Psoas muscle (tissue), 8 donors: ENCODE data around the gene NOL6. TPM values are rescaled to one million over a fixed set of nuclear protein-coding genes. Genes with fewer than 3 reads are reported as not detected.
"Not testable (repeated sequence)": the region's sequence is repeated elsewhere in the genome, so short reads cannot be mapped to it uniquely, and the experiment has no call there.

Experiments
- ATAC-seq, 4 donors: fragments of 200-7000 bp; cut with Tn5 transposase; one replicate each; pipeline ENCODE4 v1.9.1; 2020; ENCODE audit warnings: moderate library complexity in 3 of 4, mild to moderate bottlenecking in 2 of 4
- DNase-seq, 2 donors: peaks; one replicate each; pipeline ENCODE4 v3.0.0-alpha.2; 2020
- H3K27ac ChIP-seq: fragments of 200-600 bp; one replicate; pipeline ENCODE4 v1.8.0; 2022
- H3K27me3 ChIP-seq, 3 donors: fragments of 200-600 bp in 1 of 3; one replicate each; pipeline versions ENCODE4 v1.6.1 to v1.8.0; 2013 to 2022; ENCODE audit warnings: low read length in 2 of 3, mild to moderate bottlenecking in 2 of 3, moderate library complexity in 1 of 3; ENCODE audit not compliant: insufficient read depth in 3 of 3
- H3K36me3 ChIP-seq, 2 donors: fragments of 200-600 bp in 1 of 2; one replicate each; pipeline versions ENCODE4 v1.6.1 to v1.8.0; 2013 to 2022; ENCODE audit warnings: low read depth in 1 of 2, mild to moderate bottlenecking in 1 of 2, moderate library complexity in 1 of 2; ENCODE audit not compliant: insufficient read depth in 1 of 2
- H3K4me1 ChIP-seq: fragments of 200-600 bp; one replicate; pipeline ENCODE4 v1.8.0; 2022
- H3K4me3 ChIP-seq: fragments of 200-600 bp; one replicate; pipeline ENCODE4 v1.8.0; 2022; ENCODE audit warnings: mild to moderate bottlenecking
- H3K9me3 ChIP-seq: fragments of 200-600 bp; one replicate; pipeline ENCODE4 v1.8.0; 2022
- WGBS, 3 donors: extraction: QIAGEN DNeasy Blood & Tissue Kit; methylation state at CpG; one replicate each; pipeline versions ENCODE4 v1.1.6 to v1.1.7; 2013; 5-methylcytosine and 5-hydroxymethylcytosine counted together
- intact Hi-C, 2 donors: fragments of 100-400 bp; cut with DNase I; formaldehyde crosslinking; loops; one replicate each; pipeline versions ENCODE4 v1.11.0 to v1.14.2; 2022
- polyA plus RNA-seq, 3 donors: library from polyadenylated mRNA; stranded (reverse); fragments of 200-250 nt; gene quantifications; one replicate each; pipeline ENCODE4 v1.2.3, GENCODE V29; 2013
- total RNA-seq, 4 donors: library from RNA; stranded (reverse); fragmentation: NEBNext Ultra II Directional in 2 of 4; extraction: Animal tissue kit (Norgen Biotek cat#: 25700) in 2 of 4; gene quantifications; one replicate each; pipeline versions ENCODE4 v1.2.1 to v1.2.4, GENCODE V29; 2021 to 2023
- TF ChIP-seq, protein P1 (sequence below): fragments of 200-600 bp; IDR thresholded peaks from one replicate; pipeline ENCODE4 v1.8.0; 2022; ENCODE audit warnings: antibody characterized with exemption
- donor health status: healthy with polysubstance abuse.
- donor health status: DM: no; HTN: no; CAD: no; lungs with moderate emphysema.
- donor health status: Bipolar disorder and iron deficiency.
- donor health status: healthy.
- donor health status: DM: yes; HTN: yes; CAD: no.
- donor health status: DM: no; HTN: no; CAD: no.
- donor health status: DM: no; HTN: no; CAD: no.
- donor health status: DM: yes; HTN: yes; CAD: no.

Gene NOL6
- total and polyA plus RNA-seq, 7 donors, result 18.8 to 39.9 (median 33.5) TPM

DNA sequence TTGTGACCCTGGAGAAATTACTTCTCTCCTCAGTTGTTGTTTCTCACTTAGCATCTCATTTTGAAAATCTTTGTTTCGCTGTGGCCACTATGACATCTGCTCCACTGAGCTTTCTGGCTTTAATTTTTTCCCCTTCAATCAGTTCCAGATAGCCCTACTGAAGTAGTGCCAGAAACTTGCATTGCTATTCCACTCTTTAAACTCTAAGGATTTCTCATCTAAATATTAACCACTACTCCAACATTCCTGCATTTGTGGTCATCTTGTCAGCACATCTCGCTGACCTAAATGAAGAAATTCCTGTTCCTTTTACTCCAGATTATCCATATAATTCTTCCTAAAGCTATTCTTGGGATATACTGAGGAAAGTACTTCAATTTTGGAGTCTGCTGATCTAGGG is 15.3 kb upstream of the NOL6 start:
- no peaks in the 10 kb centered on the region for H3K27me3 ChIP-seq
- DNase-seq, result no peak
- intact Hi-C loops, result no loop called here
- H3K9me3 ChIP-seq, result no peaks in the 10 kb centered on the region
- no peaks in the 10 kb centered on the region for H3K4me1 ChIP-seq
- H3K4me3 ChIP-seq, result no peak overlapping the region
- no peak for ATAC-seq
- TF ChIP-seq, protein P1, sequence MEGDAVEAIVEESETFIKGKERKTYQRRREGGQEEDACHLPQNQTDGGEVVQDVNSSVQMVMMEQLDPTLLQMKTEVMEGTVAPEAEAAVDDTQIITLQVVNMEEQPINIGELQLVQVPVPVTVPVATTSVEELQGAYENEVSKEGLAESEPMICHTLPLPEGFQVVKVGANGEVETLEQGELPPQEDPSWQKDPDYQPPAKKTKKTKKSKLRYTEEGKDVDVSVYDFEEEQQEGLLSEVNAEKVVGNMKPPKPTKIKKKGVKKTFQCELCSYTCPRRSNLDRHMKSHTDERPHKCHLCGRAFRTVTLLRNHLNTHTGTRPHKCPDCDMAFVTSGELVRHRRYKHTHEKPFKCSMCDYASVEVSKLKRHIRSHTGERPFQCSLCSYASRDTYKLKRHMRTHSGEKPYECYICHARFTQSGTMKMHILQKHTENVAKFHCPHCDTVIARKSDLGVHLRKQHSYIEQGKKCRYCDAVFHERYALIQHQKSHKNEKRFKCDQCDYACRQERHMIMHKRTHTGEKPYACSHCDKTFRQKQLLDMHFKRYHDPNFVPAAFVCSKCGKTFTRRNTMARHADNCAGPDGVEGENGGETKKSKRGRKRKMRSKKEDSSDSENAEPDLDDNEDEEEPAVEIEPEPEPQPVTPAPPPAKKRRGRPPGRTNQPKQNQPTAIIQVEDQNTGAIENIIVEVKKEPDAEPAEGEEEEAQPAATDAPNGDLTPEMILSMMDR, result no peak
- WGBS, 3 donors, result 72 to 84% (median 79%) methylated on average over 2 of the region's 2 CpGs
- no peaks in the 10 kb centered on the region for H3K36me3 ChIP-seq
- H3K27ac ChIP-seq, result no peak overlapping the region

DNA sequence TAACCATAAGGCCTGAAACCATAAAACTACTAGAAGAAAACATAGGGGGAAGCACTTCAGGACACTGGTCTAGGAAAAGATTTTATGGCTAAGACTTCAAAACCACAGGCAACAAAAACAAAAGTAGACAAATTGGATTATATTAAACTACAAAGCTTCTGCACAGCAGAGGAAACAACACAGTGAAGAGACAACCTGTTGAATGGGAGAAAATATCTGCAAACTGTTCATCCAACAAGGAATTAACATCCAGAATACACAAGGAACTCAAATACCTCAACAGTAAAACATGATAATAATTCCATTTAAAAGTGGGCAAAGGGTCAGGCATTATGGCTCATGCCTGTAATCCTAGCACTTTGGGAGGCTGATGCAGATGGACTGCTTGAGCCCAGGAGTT is 11.6 kb upstream of the NOL6 start:
- DNase-seq, H3K36me3 ChIP-seq, H3K27ac ChIP-seq, ATAC-seq, H3K27me3 ChIP-seq, H3K4me1 ChIP-seq, intact Hi-C loops, H3K4me3 ChIP-seq, H3K9me3 ChIP-seq: not testable (repeated sequence)

DNA sequence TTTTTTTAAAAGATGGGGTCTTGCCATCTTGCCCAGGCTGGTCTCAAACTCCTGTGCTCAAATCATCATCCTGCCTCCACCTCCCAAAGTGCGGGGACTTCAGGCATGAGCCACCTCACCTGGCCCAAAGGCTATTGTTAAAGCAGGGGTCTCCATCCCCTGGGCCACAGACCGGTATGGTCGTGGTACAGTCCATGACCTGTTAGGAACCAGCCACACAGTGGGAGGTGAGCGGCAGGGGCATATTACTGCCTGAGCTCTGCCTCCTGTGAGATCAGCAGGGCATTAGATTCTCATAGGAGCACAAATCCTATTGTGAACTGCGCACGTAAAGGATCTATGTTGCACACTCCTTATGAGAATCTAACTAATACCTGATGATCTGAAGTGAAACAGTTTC is 7.3 kb upstream of the NOL6 start:
- H3K27me3 ChIP-seq, result no peaks in the 10 kb centered on the region
- no peak overlapping the region for H3K4me3 ChIP-seq
- H3K4me1 ChIP-seq, result no peaks in the 10 kb centered on the region
- no peaks in the 10 kb centered on the region for H3K9me3 ChIP-seq
- H3K27ac ChIP-seq, result no peak overlapping the region
- WGBS, 3 donors, result 88 to 94% (median 93%) methylated on average over 6 of the region's 6 CpGs
- no peaks in the 10 kb centered on the region for H3K36me3 ChIP-seq
- ATAC-seq (no peak), DNase-seq (no peak)
- intact Hi-C loops, result no loop called here
- TF ChIP-seq, protein P1, result no peak

DNA sequence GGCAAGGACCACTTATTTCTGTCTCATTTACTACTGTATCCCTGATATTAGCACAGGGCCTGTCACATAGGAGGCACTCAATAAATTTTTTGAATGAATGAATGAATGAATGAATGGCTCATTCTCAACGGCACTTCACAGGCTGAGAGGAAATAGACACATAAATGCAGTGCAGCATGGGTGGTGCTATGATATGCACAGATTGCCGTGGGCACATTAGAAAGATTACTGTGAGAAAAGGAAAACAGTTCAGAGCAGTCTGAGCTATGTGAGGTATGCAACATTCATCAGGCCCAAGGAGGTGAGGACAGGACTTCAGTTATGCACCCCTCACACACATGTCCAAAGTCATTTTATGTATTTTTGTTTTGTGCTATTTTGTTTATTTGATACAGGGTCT is 6.4 kb upstream of the NOL6 start:
- H3K27me3 ChIP-seq, result no peaks in the 10 kb centered on the region
- no peak overlapping the region for H3K4me3 ChIP-seq
- 70 to 78% (median 71%) methylated on average over 2 of the region's 2 CpGs for WGBS, 3 donors
- ATAC-seq (no peak), DNase-seq (no peak)
- intact Hi-C loops, result no loop called here
- no peaks in the 10 kb centered on the region for H3K4me1 ChIP-seq
- TF ChIP-seq, protein P1, result no peak
- H3K27ac ChIP-seq, result no peak overlapping the region
- H3K36me3 ChIP-seq, result no peaks in the 10 kb centered on the region
- no peaks in the 10 kb centered on the region for H3K9me3 ChIP-seq

DNA sequence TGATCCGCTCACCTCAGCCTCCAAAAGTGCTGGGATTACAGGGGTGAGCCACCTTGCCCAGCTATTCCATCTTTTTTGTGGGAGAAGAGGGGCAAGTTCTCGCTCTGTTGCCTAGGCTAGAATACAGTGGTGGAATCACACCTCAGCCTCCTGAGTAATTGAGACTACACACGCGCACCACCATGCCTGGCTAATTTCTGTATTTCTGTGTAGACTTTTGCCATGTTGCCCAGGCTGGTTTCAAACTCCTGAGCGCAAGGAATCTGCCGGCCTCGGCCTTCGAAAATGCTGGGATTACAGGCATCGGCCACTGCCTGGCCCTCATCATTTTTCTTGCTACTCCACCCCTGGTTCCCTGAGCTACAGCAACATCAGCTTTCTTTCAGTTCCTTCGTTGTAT is 2.8 kb upstream of the NOL6 start:
- Histone ChIP-seq H3K27me3 (no peaks in the 10 kb centered on the region), H3K27ac (no peak overlapping the region), H3K4me3 (no peak overlapping the region), H3K4me1 (peaks cover 16% of the 10 kb centered on the region), H3K36me3 (peaks cover 5 to 11% of the 10 kb centered on the region in 2 donors), H3K9me3 (no peaks in the 10 kb centered on the region)
- DNase-seq (no peak), ATAC-seq (no peak)
- 90 to 93% (median 91%) methylated on average over 10 of the region's 10 CpGs for WGBS, 3 donors
- TF ChIP-seq, protein P1, result no peak
- intact Hi-C loops, result no loop called here
